Activated CD4-positive, alpha-beta T cell treated with anti-CD3 and anti-CD28 coated beads for 36 hours (primary cell): ENCODE results near the gene ZNF652. TPM values are rescaled to one million over a fixed set of nuclear protein-coding genes. Genes with fewer than 3 reads are reported as not detected.

ENCODE experiments used
- ATAC-seq: fragments of 200-7000 bp; cut with Tn5 transposase; one replicate; pipeline ENCODE4 v1.10.0; 2021; ENCODE audit warnings: mild to moderate bottlenecking, moderate library complexity
- CTCF ChIA-PET: fragments of 350-600 bp; sonication (Branson Sonifier 250); formaldehyde crosslinking; loops from one replicate; lab custom pipeline; 2021; ENCODE audit warnings: antibody characterized with exemption; lab: Charles Lee
- POLR2A ChIA-PET: fragments of 350-600 bp; sonication (Branson Sonifier 250); formaldehyde crosslinking; loops from one replicate; lab custom pipeline; 2021; ENCODE audit warnings: antibody characterized with exemption, inconsistent platforms; lab: Charles Lee
- DNase-seq: peaks from one replicate; pipeline ENCODE4 v3.0.0-alpha.2; 2020
- H3K27ac Mint-ChIP-seq: one replicate; pipeline ENCODE4 v1.8.0; 2021; ENCODE audit warnings: mixed read lengths
- H3K27me3 Mint-ChIP-seq: one replicate; pipeline ENCODE4 v1.8.0; 2021; ENCODE audit warnings: mixed read lengths
- H3K36me3 Mint-ChIP-seq: one replicate; pipeline ENCODE4 v1.8.0; 2021; ENCODE audit warnings: low read depth, mixed read lengths
- H3K4me1 Mint-ChIP-seq: one replicate; pipeline ENCODE4 v1.8.0; 2021; ENCODE audit warnings: mixed read lengths
- H3K4me3 Mint-ChIP-seq: one replicate; pipeline ENCODE4 v1.8.0; 2021; ENCODE audit warnings: mild to moderate bottlenecking, moderate library complexity, mixed read lengths
- H3K9me3 Mint-ChIP-seq: one replicate; pipeline ENCODE4 v1.8.0; 2021; ENCODE audit warnings: low read depth, mixed read lengths
- intact Hi-C, 2 experiments: fragments of 100-400 bp; cut with DNase I in 1 of 2; cut with micrococcal nuclease in 1 of 2; formaldehyde crosslinking; loops; one replicate each; pipeline versions ENCODE4 v1.14.2 to v1.15.1; 2022 to 2024; cut with DNase I, micrococcal nuclease
- microRNA-seq: library from miRNA; unstranded; fragments of <30 nt; microRNA quantifications from one replicate; pipeline ENCODE4 v1.2.0, GENCODE V29; 2021; ENCODE audit warnings: borderline replicate concordance
- total RNA-seq, 2 experiments: library from RNA; stranded (reverse); gene quantifications; one replicate each; pipeline ENCODE4 v1.2.3, GENCODE V29; 2021

Gene ZNF652
- total RNA-seq, 2 experiments from 2014 or later, result 5.2 to 7.0 TPM

GRCh38 chr17:49249292-49249794 lies 112.7 kb downstream of the ZNF652 start:
- H3K4me3 Mint-ChIP-seq, result no peak overlapping the region
- no peak overlapping the region for H3K27ac Mint-ChIP-seq
- CTCF ChIA-PET, result interaction anchor here (1.3 to 1.6 kb wide), 2 partner anchors 11 to 21 kb away, joined by 3 to 4 read pairs; no protein-coding TSS in a partner anchor
- H3K4me1 Mint-ChIP-seq, result no peaks in the 10 kb centered on the region
- ATAC-seq, result no peak
- no peaks in the 10 kb centered on the region for H3K36me3 Mint-ChIP-seq
- H3K27me3 Mint-ChIP-seq, result peaks cover 3% of the 10 kb centered on the region
- POLR2A ChIA-PET, result no interaction called here
- no peak for DNase-seq
- H3K9me3 Mint-ChIP-seq, result no peaks in the 10 kb centered on the region
- intact Hi-C loops, result no loop called here

- ChIA-PET CTCF (interaction anchor here (0.5 to 1.3 kb wide), 4 partner anchors 13 to 62 kb away, joined by 3 to 4 read pairs (median 4); no protein-coding TSS in a partner anchor), POLR2A (interaction anchor here (0.6 kb wide), 1 partner anchor 57 kb away, joined by 4 read pairs; no protein-coding TSS in a partner anchor)
- H3K4me1 Mint-ChIP-seq, result no peaks in the 10 kb centered on the region
- H3K27ac Mint-ChIP-seq, result no peak overlapping the region
- no peak overlapping the region for H3K4me3 Mint-ChIP-seq
- ATAC-seq (no peak), DNase-seq (no peak)
- no peaks in the 10 kb centered on the region for H3K9me3 Mint-ChIP-seq
- peaks cover 3% of the 10 kb centered on the region for H3K27me3 Mint-ChIP-seq
- no peaks in the 10 kb centered on the region for H3K36me3 Mint-ChIP-seq
- intact Hi-C loops, result no loop called here
Observed at GRCh38 chr17:49247944-49248343, 114.1 kb downstream of the ZNF652 start.

- ATAC-seq, result no peak
- ChIA-PET POLR2A (no interaction called here), CTCF (interaction anchor here (0.8 kb wide), 1 partner anchor 16 kb away, joined by 4 read pairs; no protein-coding TSS in a partner anchor)
- Mint-ChIP-seq H3K36me3 (no peaks in the 10 kb centered on the region), H3K9me3 (no peaks in the 10 kb centered on the region), H3K27ac (no peak overlapping the region), H3K4me1 (no peaks in the 10 kb centered on the region), H3K27me3 (peaks cover 3% of the 10 kb centered on the region), H3K4me3 (no peak overlapping the region)
- intact Hi-C loops, result no loop called here
- DNase-seq, result no peak
Observed at GRCh38 chr17:49244839-49245238, 117.2 kb downstream of the ZNF652 start.

Small RNA genes lying within 50 kb of the gene (microRNA-seq; reads per million reads assigned to microRNA genes)
- gene MIR6129, result not detected

Other genes with a start within 250 kb of the ZNF652 start
- under 1 TPM in 1 of 2 experiments, not detected in 1; 0.02 TPM for gene B4GALNT2, start 229.5 kb downstream of the ZNF652 start, total RNA-seq
- gene GNGT2, start 151.7 kb downstream of the ZNF652 start, total RNA-seq, result 10 to 100 TPM; 27.3 to 27.7 TPM
- gene ABI3, start 151.5 kb downstream of the ZNF652 start, total RNA-seq, result 10 to 100 TPM; 27.8 to 31.1 TPM
- gene PHOSPHO1, start 131.5 kb downstream of the ZNF652 start, total RNA-seq, result not detected
- 100 to 1,000 TPM; 346 to 350 TPM for gene PHB1, start 52.6 kb upstream of the ZNF652 start, total RNA-seq
- under 1 TPM; 0.21 to 0.46 TPM for gene NGFR, start 133.0 kb upstream of the ZNF652 start, total RNA-seq
- under 1 TPM; 0.09 TPM for gene NXPH3, start 213.6 kb upstream of the ZNF652 start, total RNA-seq